GM21576 (cell line): ENCODE results near the gene ENOPH1.

ENCODE experiments used
- ATAC-seq: cut with Tn5 transposase; IDR thresholded peaks from one replicate; pipeline ENCODE4 v1.9.1; 2021; ENCODE audit warnings: mild to moderate bottlenecking, moderate library complexity; ENCODE audit not compliant: unreplicated experiment

The ENOPH1 gene

GRCh38 chr4:82501154-82501442, 70.7 kb downstream of the ENOPH1 start:
- ATAC-seq, result no peak

- ATAC-seq, result no peak
Measured at GRCh38 chr4:82508011-82508410, 77.6 kb downstream of the ENOPH1 start.

GRCh38 chr4:82508806-82509428, 78.5 kb downstream of the ENOPH1 start:
- ATAC-seq, result no peak

- no peak for ATAC-seq
Measured at GRCh38 chr4:82510216-82510615, 79.8 kb downstream of the ENOPH1 start.
